ENCODE results near the gene TCF21. TPM values are rescaled to one million over a fixed set of nuclear protein-coding genes. Genes with fewer than 3 reads are reported as not detected.
A peak's percentile ranks its signal among the peaks of the same experiment; 100 is the strongest.

Gene TCF21
- total RNA-seq, 1 donor from 2014 or later = not detected

DNA sequence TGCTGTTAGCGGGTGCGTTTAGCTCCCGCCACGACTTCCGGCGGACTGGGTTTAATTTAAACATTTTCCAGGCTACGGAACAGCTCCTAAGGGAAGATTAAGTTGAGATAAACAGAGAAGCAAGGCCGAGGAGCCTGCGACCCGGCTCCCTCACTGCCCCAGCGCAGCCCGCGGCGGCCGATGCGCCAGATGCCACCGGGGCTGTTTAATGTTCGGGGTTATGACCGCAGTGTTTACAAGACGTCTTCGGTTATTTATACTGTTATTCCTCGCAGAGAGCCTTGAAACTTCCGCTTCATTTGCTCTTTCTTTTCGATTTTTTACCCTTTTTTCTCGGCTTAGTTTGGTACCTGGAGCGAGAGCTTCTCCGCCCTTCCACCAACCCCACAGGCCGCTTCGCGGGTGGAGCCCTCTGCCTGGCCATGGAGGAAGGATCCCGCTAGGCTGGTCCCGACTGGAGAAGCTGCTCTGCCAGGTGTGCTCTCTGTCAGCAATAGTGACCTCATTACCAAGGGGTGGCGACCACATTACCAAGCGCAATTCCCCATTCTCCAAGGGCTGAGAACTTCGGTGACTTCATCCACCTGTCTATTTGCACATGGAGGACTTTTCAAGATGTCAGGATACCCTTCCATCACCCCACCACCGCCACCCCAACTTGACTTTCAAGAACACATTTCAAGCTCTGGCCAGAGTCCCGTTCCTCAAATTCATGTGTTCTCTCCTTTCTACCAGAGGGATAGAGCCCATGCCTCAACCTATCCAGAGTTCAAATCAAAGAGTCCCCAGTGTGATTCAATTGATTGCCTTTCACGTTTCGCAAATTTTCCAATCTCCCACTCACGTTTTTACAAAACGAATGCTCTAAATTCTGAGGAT lies 4.1 kb downstream of the TCF21 start:
- peaks cover 97% of the 10 kb centered on the region for H3K27me3 Mint-ChIP-seq
- H3K36me3 Mint-ChIP-seq (ENCODE audit: insufficient read depth) = no peaks in the 10 kb centered on the region
- DNase-seq (ENCODE audit: low spot score, unreplicated experiment) = no peak
- no peak for TF ChIP-seq CTCF (IDR thresholded peaks at IDR 0.05; ENCODE audit: unreplicated experiment)
- no peaks in the 10 kb centered on the region for H3K9me3 Mint-ChIP-seq (ENCODE audit: low read depth)
- H3K4me1 Mint-ChIP-seq (ENCODE audit: low read depth) = peaks cover 21% of the 10 kb centered on the region
- H3K27ac Mint-ChIP-seq = peak overlapping the region; percentile 15
- H3K4me3 Mint-ChIP-seq (ENCODE audit: low read depth) = no peak overlapping the region

GRCh38 chr6:133893946-133894345 lies 5.0 kb downstream of the TCF21 start:
- Mint-ChIP-seq H3K4me1 (ENCODE audit: low read depth) (peaks cover 20% of the 10 kb centered on the region), H3K4me3 (ENCODE audit: low read depth) (no peak overlapping the region), H3K9me3 (ENCODE audit: low read depth) (no peaks in the 10 kb centered on the region)

DNA sequence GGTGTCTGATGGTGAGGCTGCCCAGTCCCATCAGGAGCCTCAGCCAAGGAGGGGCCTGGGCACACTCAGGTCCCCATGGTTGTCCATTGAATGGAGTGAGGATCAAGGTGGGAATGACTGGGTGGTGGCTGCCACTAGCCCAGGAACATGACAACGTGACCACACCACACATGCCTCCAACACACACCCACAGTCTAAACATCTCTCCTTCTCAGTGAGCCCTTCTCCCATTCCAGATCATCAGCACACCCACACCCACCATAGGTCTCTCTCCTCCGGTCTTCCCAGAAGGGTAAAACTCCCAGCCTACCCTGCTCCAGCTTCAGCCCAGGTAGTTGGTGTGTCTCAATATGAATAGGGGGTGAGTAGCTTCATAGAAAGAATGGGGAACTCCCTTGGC lies 5.5 kb downstream of the TCF21 start:
- H3K36me3 Mint-ChIP-seq (ENCODE audit: insufficient read depth) = no peaks in the 10 kb centered on the region
- no peak overlapping the region for H3K27ac Mint-ChIP-seq
- peaks cover 17% of the 10 kb centered on the region for H3K4me1 Mint-ChIP-seq (ENCODE audit: low read depth)

More at GRCh38 chr6:133893946-133894345, 5.0 kb downstream of the TCF21 start:
- Mint-ChIP-seq H3K27me3 (peaks cover 97% of the 10 kb centered on the region), H3K36me3 (ENCODE audit: insufficient read depth) (no peaks in the 10 kb centered on the region), H3K27ac (no peak overlapping the region)
- TF ChIP-seq CTCF (IDR thresholded peaks at IDR 0.05; ENCODE audit: unreplicated experiment) = no peak
- no peak for DNase-seq (ENCODE audit: low spot score, unreplicated experiment)

GRCh38 chr6:133894795-133895358 lies 6.0 kb downstream of the TCF21 start:
- Mint-ChIP-seq H3K4me3 (ENCODE audit: low read depth) (no peak overlapping the region), H3K9me3 (ENCODE audit: low read depth) (no peaks in the 10 kb centered on the region), H3K36me3 (ENCODE audit: insufficient read depth) (no peaks in the 10 kb centered on the region), H3K27ac (no peak overlapping the region), H3K4me1 (ENCODE audit: low read depth) (peaks cover 17% of the 10 kb centered on the region), H3K27me3 (peaks cover 90% of the 10 kb centered on the region)
- TF ChIP-seq CTCF (IDR thresholded peaks at IDR 0.05; ENCODE audit: unreplicated experiment) = no peak
- no peak for DNase-seq (ENCODE audit: low spot score, unreplicated experiment)

More for the DNA sequence above, 5.5 kb downstream of the TCF21 start:
- no peaks in the 10 kb centered on the region for H3K9me3 Mint-ChIP-seq (ENCODE audit: low read depth)
- H3K4me3 Mint-ChIP-seq (ENCODE audit: low read depth) = no peak overlapping the region
- peaks cover 94% of the 10 kb centered on the region for H3K27me3 Mint-ChIP-seq
- TF ChIP-seq CTCF (IDR thresholded peaks at IDR 0.05; ENCODE audit: unreplicated experiment) = no peak
- DNase-seq (ENCODE audit: low spot score, unreplicated experiment) = no peak

DNA sequence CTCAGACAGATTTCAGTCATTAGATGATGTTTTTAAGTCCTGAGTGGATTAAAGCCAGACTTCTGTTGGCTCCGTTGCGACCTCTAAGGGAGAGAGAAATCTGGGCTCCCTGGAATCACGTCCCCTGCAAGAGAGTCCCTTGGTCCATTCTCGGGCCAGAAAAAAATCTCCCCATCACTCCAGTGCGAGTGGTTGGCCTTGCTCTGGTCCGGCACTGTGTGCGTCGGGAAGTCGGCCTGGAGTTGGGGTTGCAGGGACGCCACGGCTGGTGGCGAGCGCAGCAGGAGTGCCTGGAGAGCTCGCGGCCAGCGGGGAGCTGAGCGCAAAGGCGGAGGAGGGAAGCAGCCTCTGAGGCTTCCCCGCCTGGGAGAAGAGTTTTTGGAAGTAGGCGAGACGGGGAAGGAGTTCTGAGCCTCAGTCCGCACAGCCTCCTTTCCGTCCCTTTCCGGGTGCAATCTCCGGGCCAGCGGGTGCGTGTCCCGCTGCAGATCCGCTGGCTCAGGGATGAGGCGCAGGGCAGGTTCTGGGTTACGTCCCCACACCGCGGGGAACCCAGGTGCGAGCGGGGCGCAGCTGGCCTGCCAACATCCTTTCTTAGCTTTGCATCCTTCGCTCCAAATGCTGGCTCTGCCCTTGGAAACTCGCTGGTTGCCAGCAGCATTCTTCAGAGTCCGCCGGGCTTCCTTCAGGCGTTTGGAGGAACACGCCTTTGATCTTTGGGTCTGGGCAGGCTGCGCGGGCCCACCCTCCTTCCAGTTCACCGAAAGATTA lies 6.8 kb downstream of the TCF21 start:
- Mint-ChIP-seq H3K9me3 (ENCODE audit: low read depth) (no peaks in the 10 kb centered on the region), H3K36me3 (ENCODE audit: insufficient read depth) (no peaks in the 10 kb centered on the region), H3K4me1 (ENCODE audit: low read depth) (peaks cover 15% of the 10 kb centered on the region), H3K4me3 (ENCODE audit: low read depth) (peak overlapping the region; percentile 52), H3K27me3 (peaks cover 87% of the 10 kb centered on the region), H3K27ac (peak overlapping the region; percentile 42)
- TF ChIP-seq CTCF (IDR thresholded peaks at IDR 0.05; ENCODE audit: unreplicated experiment) = no peak
- DNase-seq (ENCODE audit: low spot score, unreplicated experiment) = no peak
